HepG2 (cell line): ENCODE results near the gene GRM8. TPM values are rescaled to one million over a fixed set of nuclear protein-coding genes. Genes with fewer than 3 reads are reported as not detected.

Experiments
- ZNF251 ChIP-seq: sonication (generic); formaldehyde crosslinking; IDR thresholded peaks from 2 replicates; pipeline ENCODE4 v1.9.0; 2021; ENCODE audit warnings: mild to moderate bottlenecking, missing genetic modification reagents
- ZNF354B ChIP-seq: sonication (generic); formaldehyde crosslinking; IDR thresholded peaks from 2 replicates; pipeline ENCODE4 v1.8.0; 2022; ENCODE audit warnings: mild to moderate bottlenecking, missing genetic modification reagents
- ZNF430 ChIP-seq: sonication (generic); formaldehyde crosslinking; IDR thresholded peaks from 2 replicates; pipeline ENCODE4 v1.9.0; 2021; ENCODE audit warnings: mild to moderate bottlenecking, missing genetic modification reagents
- polyA plus RNA-seq, 8 experiments: library from polyadenylated mRNA; depleted of rRNA in 3 of 8; stranded (reverse) in 7 of 8; unstranded in 1 of 8; fragments of >200 nt; fragmentation: Illumina TruSeq in 4 of 8; extraction: Trizol in 4 of 8; gene quantifications; 2 replicates each; pipeline versions ENCODE4 v1.2.1 to v1.2.3, GENCODE V29; 2011 to 2016; ENCODE audit warnings: low read depth in 4 of 8, missing spikeins in 1 of 8, mixed read lengths in 1 of 8; ENCODE audit not compliant: insufficient read depth in 1 of 8
- total RNA-seq, 5 experiments: library from RNA; depleted of rRNA; stranded (reverse); fragments of >200 nt; fragmentation: Illumina TruSeq; extraction: Trizol; gene quantifications; 2 replicates each; pipeline ENCODE4 v1.2.3, GENCODE V29; 2016; ENCODE audit warnings: low read depth in 1 of 5
- TF ChIP-seq, protein P1 (sequence below): sonication (generic); formaldehyde crosslinking; IDR thresholded peaks from 2 replicates; pipeline ENCODE4 v1.4.0; 2020; ENCODE audit warnings: missing genetic modification reagents, borderline replicate concordance
- TF ChIP-seq, protein P2 (sequence below): sonication (generic); formaldehyde crosslinking; IDR thresholded peaks from 2 replicates; pipeline ENCODE4 v1.5.1; 2020; ENCODE audit warnings: missing genetic modification reagents, mild to moderate bottlenecking, borderline replicate concordance
- TF ChIP-seq, protein P3 (sequence below), 2 experiments: IDR thresholded peaks; 2 replicates each; pipeline ENCODE4 v1.6.1; 2011 to 2012; ENCODE audit warnings: low read length in 2 of 2, borderline replicate concordance in 1 of 2, low read depth in 1 of 2, mild to moderate bottlenecking in 1 of 2, moderate library complexity in 1 of 2

GRM8 gene
- total and polyA plus RNA-seq, 2 of the 13 experiments (the other 11 are each of a cell fraction or from before 2014, with no cell fraction given) = not detected

DNA sequence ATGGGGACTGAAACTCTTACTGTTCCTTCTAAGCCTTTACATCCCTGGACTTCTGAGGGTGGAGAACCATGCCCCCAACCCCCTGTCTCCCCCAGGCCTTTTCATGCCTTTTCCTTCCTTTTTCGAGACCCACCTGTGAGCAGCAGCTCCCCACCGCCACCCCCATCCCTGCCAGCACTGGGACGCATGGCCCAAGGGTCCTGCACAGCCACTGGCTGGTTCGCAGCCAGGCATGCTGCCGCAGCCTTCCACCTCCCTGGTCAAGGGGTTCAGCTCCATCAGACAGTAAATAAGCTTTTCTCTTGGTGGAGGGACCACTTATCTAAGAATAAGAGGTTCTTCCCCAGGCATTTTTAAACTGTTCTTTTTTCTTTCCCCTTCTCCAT is 584.4 kb downstream of the GRM8 start (continued):
- TF ChIP-seq, protein P1, sequence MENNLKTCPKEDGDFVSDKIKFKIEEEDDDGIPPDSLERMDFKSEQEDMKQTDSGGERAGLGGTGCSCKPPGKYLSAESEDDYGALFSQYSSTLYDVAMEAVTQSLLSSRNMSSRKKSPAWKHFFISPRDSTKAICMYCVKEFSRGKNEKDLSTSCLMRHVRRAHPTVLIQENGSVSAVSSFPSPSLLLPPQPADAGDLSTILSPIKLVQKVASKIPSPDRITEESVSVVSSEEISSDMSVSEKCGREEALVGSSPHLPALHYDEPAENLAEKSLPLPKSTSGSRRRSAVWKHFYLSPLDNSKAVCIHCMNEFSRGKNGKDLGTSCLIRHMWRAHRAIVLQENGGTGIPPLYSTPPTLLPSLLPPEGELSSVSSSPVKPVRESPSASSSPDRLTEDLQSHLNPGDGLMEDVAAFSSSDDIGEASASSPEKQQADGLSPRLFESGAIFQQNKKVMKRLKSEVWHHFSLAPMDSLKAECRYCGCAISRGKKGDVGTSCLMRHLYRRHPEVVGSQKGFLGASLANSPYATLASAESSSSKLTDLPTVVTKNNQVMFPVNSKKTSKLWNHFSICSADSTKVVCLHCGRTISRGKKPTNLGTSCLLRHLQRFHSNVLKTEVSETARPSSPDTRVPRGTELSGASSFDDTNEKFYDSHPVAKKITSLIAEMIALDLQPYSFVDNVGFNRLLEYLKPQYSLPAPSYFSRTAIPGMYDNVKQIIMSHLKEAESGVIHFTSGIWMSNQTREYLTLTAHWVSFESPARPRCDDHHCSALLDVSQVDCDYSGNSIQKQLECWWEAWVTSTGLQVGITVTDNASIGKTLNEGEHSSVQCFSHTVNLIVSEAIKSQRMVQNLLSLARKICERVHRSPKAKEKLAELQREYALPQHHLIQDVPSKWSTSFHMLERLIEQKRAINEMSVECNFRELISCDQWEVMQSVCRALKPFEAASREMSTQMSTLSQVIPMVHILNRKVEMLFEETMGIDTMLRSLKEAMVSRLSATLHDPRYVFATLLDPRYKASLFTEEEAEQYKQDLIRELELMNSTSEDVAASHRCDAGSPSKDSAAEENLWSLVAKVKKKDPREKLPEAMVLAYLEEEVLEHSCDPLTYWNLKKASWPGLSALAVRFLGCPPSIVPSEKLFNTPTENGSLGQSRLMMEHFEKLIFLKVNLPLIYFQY (CRISPR knock-in tag) = no peak
- TF ChIP-seq ZNF251 (CRISPR knock-in tag) (no peak), ZNF430 (CRISPR knock-in tag) (no peak), ZNF354B (no peak)
- TF ChIP-seq, protein P2, sequence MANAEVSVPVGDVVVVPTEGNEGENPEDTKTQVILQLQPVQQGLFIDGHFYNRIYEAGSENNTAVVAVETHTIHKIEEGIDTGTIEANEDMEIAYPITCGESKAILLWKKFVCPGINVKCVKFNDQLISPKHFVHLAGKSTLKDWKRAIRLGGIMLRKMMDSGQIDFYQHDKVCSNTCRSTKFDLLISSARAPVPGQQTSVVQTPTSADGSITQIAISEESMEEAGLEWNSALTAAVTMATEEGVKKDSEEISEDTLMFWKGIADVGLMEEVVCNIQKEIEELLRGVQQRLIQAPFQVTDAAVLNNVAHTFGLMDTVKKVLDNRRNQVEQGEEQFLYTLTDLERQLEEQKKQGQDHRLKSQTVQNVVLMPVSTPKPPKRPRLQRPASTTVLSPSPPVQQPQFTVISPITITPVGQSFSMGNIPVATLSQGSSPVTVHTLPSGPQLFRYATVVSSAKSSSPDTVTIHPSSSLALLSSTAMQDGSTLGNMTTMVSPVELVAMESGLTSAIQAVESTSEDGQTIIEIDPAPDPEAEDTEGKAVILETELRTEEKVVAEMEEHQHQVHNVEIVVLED = no peak
- TF ChIP-seq, protein P3, sequence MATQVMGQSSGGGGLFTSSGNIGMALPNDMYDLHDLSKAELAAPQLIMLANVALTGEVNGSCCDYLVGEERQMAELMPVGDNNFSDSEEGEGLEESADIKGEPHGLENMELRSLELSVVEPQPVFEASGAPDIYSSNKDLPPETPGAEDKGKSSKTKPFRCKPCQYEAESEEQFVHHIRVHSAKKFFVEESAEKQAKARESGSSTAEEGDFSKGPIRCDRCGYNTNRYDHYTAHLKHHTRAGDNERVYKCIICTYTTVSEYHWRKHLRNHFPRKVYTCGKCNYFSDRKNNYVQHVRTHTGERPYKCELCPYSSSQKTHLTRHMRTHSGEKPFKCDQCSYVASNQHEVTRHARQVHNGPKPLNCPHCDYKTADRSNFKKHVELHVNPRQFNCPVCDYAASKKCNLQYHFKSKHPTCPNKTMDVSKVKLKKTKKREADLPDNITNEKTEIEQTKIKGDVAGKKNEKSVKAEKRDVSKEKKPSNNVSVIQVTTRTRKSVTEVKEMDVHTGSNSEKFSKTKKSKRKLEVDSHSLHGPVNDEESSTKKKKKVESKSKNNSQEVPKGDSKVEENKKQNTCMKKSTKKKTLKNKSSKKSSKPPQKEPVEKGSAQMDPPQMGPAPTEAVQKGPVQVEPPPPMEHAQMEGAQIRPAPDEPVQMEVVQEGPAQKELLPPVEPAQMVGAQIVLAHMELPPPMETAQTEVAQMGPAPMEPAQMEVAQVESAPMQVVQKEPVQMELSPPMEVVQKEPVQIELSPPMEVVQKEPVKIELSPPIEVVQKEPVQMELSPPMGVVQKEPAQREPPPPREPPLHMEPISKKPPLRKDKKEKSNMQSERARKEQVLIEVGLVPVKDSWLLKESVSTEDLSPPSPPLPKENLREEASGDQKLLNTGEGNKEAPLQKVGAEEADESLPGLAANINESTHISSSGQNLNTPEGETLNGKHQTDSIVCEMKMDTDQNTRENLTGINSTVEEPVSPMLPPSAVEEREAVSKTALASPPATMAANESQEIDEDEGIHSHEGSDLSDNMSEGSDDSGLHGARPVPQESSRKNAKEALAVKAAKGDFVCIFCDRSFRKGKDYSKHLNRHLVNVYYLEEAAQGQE (IDR thresholded peaks at IDR 0.05; ENCODE audit: borderline replicate concordance in 1 of 2, low read depth in 1 of 2, low read length in 2 of 2) = no peak
